Esophagus muscularis mucosa (tissue), 4 donors: Measurements from ENCODE around the gene KIAA0513. TPM values are rescaled to one million over a fixed set of nuclear protein-coding genes. Genes with fewer than 3 reads are reported as not detected.

Experiments used
- DNase-seq: peaks from one replicate; pipeline ENCODE4 v3.0.0-alpha.2; 2017; ENCODE audit errors: extremely low spot score
- H3K27ac ChIP-seq, 4 donors: fragments of 200-600 bp; sonication (generic); replicated peaks in 1 of 4; 1 replicate in 3 of 4; 2 replicates in 1 of 4; pipeline ENCODE4 v1.5.1; 2016 to 2019; ENCODE audit warnings: mild to moderate bottlenecking in 1 of 4
- H3K27me3 ChIP-seq, 4 donors: fragments of 200-600 bp; sonication (generic); one replicate each; pipeline versions ENCODE4 v1.5.1 to v1.6.0; 2016 to 2019
- H3K36me3 ChIP-seq, 4 donors: fragments of 200-600 bp; sonication (generic); one replicate each; pipeline ENCODE4 v1.5.1; 2016 to 2019
- H3K4me1 ChIP-seq, 4 donors: fragments of 200-600 bp; sonication (generic); one replicate each; pipeline ENCODE4 v1.5.1; 2016 to 2019
- H3K4me3 ChIP-seq, 4 donors: fragments of 200-600 bp; sonication (generic); 1 replicate in 2 of 4; 2 replicates in 2 of 4; pipeline ENCODE4 v1.5.1; 2016 to 2019; ENCODE audit warnings: mild to moderate bottlenecking in 4 of 4, moderate library complexity in 1 of 4
- H3K9me3 ChIP-seq, 4 donors: fragments of 200-600 bp; sonication (generic); 1 replicate in 3 of 4; 2 replicates in 1 of 4; pipeline ENCODE4 v1.5.1; 2016 to 2019
- CTCF ChIP-seq, 3 experiments: fragments of 200-600 bp in 2 of 3; fragments of 450-650 bp in 1 of 3; sonication (generic) in 2 of 3; IDR thresholded peaks; one replicate each; pipeline ENCODE4 v1.5.1; 2017 to 2019; ENCODE audit warnings: antibody characterized with exemption in 3 of 3, mild to moderate bottlenecking in 2 of 3, moderate library complexity in 1 of 3
- EP300 ChIP-seq: sonication (generic); formaldehyde crosslinking; IDR thresholded peaks from one replicate; pipeline ENCODE4 v1.6.1; 2017; ENCODE audit warnings: antibody characterized with exemption
- POLR2A ChIP-seq: fragments of 450-650 bp; IDR thresholded peaks from one replicate; pipeline ENCODE4 v1.6.1; 2017; ENCODE audit warnings: antibody characterized with exemption, moderate library complexity, mild to moderate bottlenecking, low read depth
- POLR2AphosphoS5 ChIP-seq, 2 donors: sonication (generic); formaldehyde crosslinking; IDR thresholded peaks; one replicate each; pipeline ENCODE4 v1.6.1; 2017; ENCODE audit warnings: antibody characterized with exemption in 2 of 2
- WGBS: methylation state at CpG from one replicate; pipeline ENCODE4 v1.1.5; 2018; 5-methylcytosine and 5-hydroxymethylcytosine counted together
- intact Hi-C: fragments of 100-400 bp; cut with DNase I; formaldehyde crosslinking; loops from one replicate; pipeline ENCODE4 v1.15.1; 2023
- total RNA-seq, 4 donors: library from RNA; depleted of rRNA; stranded (reverse); fragments of >200 nt; gene quantifications; one replicate each; pipeline versions ENCODE4 v1.1.0 to v1.2.1, GENCODE V29; 2016

The KIAA0513 gene
- total RNA-seq, 4 donors from 2014 or later: 16.4 to 28.8 (median 23.4) TPM

GRCh38 chr16:85006639-85007038 is 21.0 kb upstream of the KIAA0513 start:
- 91% methylated on average over 7 of the region's 7 CpGs for WGBS
- intact Hi-C loops: no loop called here
- peak overlapping the region; percentile 81 to 90 (median 85) for H3K27ac ChIP-seq
- H3K9me3 ChIP-seq: no peaks in the 10 kb centered on the region
- no peak for TF ChIP-seq CTCF (IDR thresholded peaks at IDR 0.05)
- no peak for TF ChIP-seq EP300
- TF ChIP-seq POLR2AphosphoS5 (IDR thresholded peaks at IDR 0.05): no peak
- H3K4me3 ChIP-seq: no peak overlapping the region
- H3K27me3 ChIP-seq: no peaks in the 10 kb centered on the region
- H3K36me3 ChIP-seq: no peaks in the 10 kb centered on the region
- H3K4me1 ChIP-seq: peaks cover 82 to 94% (median 90%) of the 10 kb centered on the region in 4 donors
- no peak for DNase-seq

- no peak for TF ChIP-seq POLR2A
- no peak for TF ChIP-seq POLR2AphosphoS5 (IDR thresholded peaks at IDR 0.05)
- TF ChIP-seq CTCF (IDR thresholded peaks at IDR 0.05): no peak
- no peaks in the 10 kb centered on the region for H3K36me3 ChIP-seq
- intact Hi-C loops: no loop called here
- H3K4me1 ChIP-seq: peaks cover 77 to 94% (median 88%) of the 10 kb centered on the region in 4 donors
- 84% methylated on average over 7 of the region's 7 CpGs for WGBS
- no peaks in the 10 kb centered on the region for H3K27me3 ChIP-seq
- no peaks in the 10 kb centered on the region for H3K9me3 ChIP-seq
- peak overlapping the region; percentile 46 to 88 (median 82) for H3K27ac ChIP-seq
- no peak for DNase-seq
- no peak overlapping the region for H3K4me3 ChIP-seq
Measured at GRCh38 chr16:85007496-85008214, 19.9 kb upstream of the KIAA0513 start.

GRCh38 chr16:85008271-85008670 is 19.3 kb upstream of the KIAA0513 start:
- intact Hi-C loops: no loop called here
- Histone ChIP-seq H3K36me3 (no peaks in the 10 kb centered on the region), H3K27me3 (no peaks in the 10 kb centered on the region), H3K4me3 (no peak overlapping the region), H3K27ac (peak overlapping the region; percentile 46 to 88 (median 82)), H3K9me3 (no peaks in the 10 kb centered on the region), H3K4me1 (peaks cover 71 to 88% (median 81%) of the 10 kb centered on the region in 4 donors)
- no peak for TF ChIP-seq POLR2AphosphoS5 (IDR thresholded peaks at IDR 0.05)
- no peak for TF ChIP-seq CTCF (IDR thresholded peaks at IDR 0.05)
- no peak for TF ChIP-seq POLR2A
- TF ChIP-seq EP300: no peak
- DNase-seq: no peak
- WGBS: 75% methylated on average over 3 of the region's 3 CpGs

- DNase-seq: no peak
- H3K36me3 ChIP-seq: no peaks in the 10 kb centered on the region
- H3K27me3 ChIP-seq: no peaks in the 10 kb centered on the region
- intact Hi-C loops: no loop called here
- no peaks in the 10 kb centered on the region for H3K9me3 ChIP-seq
- peaks cover 49 to 65% (median 59%) of the 10 kb centered on the region in 4 donors for H3K4me1 ChIP-seq
- TF ChIP-seq POLR2AphosphoS5 (IDR thresholded peaks at IDR 0.05): no peak
- no peak for TF ChIP-seq EP300
- TF ChIP-seq POLR2A: no peak
- no peak for TF ChIP-seq CTCF (IDR thresholded peaks at IDR 0.05)
- peak overlapping the region; percentile 71 to 98 (median 86) for H3K4me3 ChIP-seq
- peak overlapping the region; percentile 95 to 98 (median 97) for H3K27ac ChIP-seq
- WGBS: 25% methylated on average over 9 of the region's 9 CpGs
Measured at GRCh38 chr16:85010446-85010930, 17.1 kb upstream of the KIAA0513 start.
